SH-SY5Y (cell line): ENCODE results near the gene INTS3.

Experiments
- GATA2 ChIP-seq: IDR thresholded peaks from 2 replicates; pipeline ENCODE4 v1.6.1; 2011; ENCODE audit warnings: mild to moderate bottlenecking, low read depth, low read length
- GATA3 ChIP-seq: IDR thresholded peaks from 2 replicates; pipeline ENCODE4 v1.6.1; 2011; ENCODE audit warnings: low read depth, mild to moderate bottlenecking, low read length, moderate library complexity

- TF ChIP-seq GATA2 (no peak), GATA3 (no peak)
These were observed at the start of gene INTS3 for GRCh38 chr1:153727463-153728304.
